Measurements from ENCODE around the gene AJAP1. TPM values are rescaled to one million over a fixed set of nuclear protein-coding genes. Genes with fewer than 3 reads are reported as not detected.

AJAP1 gene
- total and polyA plus RNA-seq, 9 donors = 1.2 to 20.8 (median 12.5) TPM

GRCh38 chr1:4613606-4614370 lies 40.6 kb upstream of the AJAP1 start:
- TF ChIP-seq POLR2A (IDR thresholded peaks at IDR 0.05) (no peak), EP300 (IDR thresholded peaks at IDR 0.05) (no peak), CTCF (IDR thresholded peaks at IDR 0.05) (no peak)
- Histone ChIP-seq H3K27me3 (no peaks in the 10 kb centered on the region), H3K4me1 (ENCODE audit: insufficient read depth) (no peaks in the 10 kb centered on the region), H3K9me3 (no peaks in the 10 kb centered on the region), H3K36me3 (no peaks in the 10 kb centered on the region), H3K27ac (no peak overlapping the region), H3K4me3 (no peak overlapping the region)
- no peak for DNase-seq
- 80 to 83% (median 80%) methylated on average over 26 of the region's 26 CpGs for WGBS, 3 donors
- intact Hi-C loops (cut with DNase I) = no loop called here

GRCh38 chr1:4614371-4615137 lies 39.9 kb upstream of the AJAP1 start:
- H3K27ac ChIP-seq = no peak overlapping the region
- no peaks in the 10 kb centered on the region for H3K4me1 ChIP-seq (ENCODE audit: insufficient read depth)
- WGBS, 3 donors = 63 to 67% (median 65%) methylated on average over 15 of the region's 15 CpGs
- intact Hi-C loops (cut with DNase I) = no loop called here
- no peaks in the 10 kb centered on the region for H3K9me3 ChIP-seq
- no peaks in the 10 kb centered on the region for H3K27me3 ChIP-seq
- no peak overlapping the region for H3K4me3 ChIP-seq
- no peak for TF ChIP-seq EP300 (IDR thresholded peaks at IDR 0.05)
- TF ChIP-seq POLR2A (IDR thresholded peaks at IDR 0.05) = no peak
- no peak for TF ChIP-seq CTCF (IDR thresholded peaks at IDR 0.05)
- DNase-seq = no peak
- H3K36me3 ChIP-seq = no peaks in the 10 kb centered on the region

- intact Hi-C loops (cut with DNase I) = no loop called here
- DNase-seq = no peak
- 70 to 76% (median 76%) methylated on average over 14 to 15 of the region's 15 CpGs for WGBS, 3 donors
- Histone ChIP-seq H3K36me3 (no peaks in the 10 kb centered on the region), H3K27ac (no peak overlapping the region), H3K27me3 (no peaks in the 10 kb centered on the region), H3K9me3 (no peaks in the 10 kb centered on the region), H3K4me3 (no peak overlapping the region), H3K4me1 (ENCODE audit: insufficient read depth) (no peaks in the 10 kb centered on the region)
- TF ChIP-seq CTCF (IDR thresholded peaks at IDR 0.05) (no peak), EP300 (IDR thresholded peaks at IDR 0.05) (no peak), POLR2A (IDR thresholded peaks at IDR 0.05) (no peak)
These were observed 39.3 kb upstream of the AJAP1 start for GRCh38 chr1:4615138-4615470.

GRCh38 chr1:4615501-4615900 lies 38.9 kb upstream of the AJAP1 start:
- WGBS, 3 donors = 65 to 84% (median 83%) methylated on average over 6 to 9 of the region's 9 CpGs
- DNase-seq = no peak
- H3K4me1 ChIP-seq (ENCODE audit: insufficient read depth) = no peaks in the 10 kb centered on the region
- intact Hi-C loops (cut with DNase I) = no loop called here
- H3K9me3 ChIP-seq = no peaks in the 10 kb centered on the region
- H3K4me3 ChIP-seq = no peak overlapping the region
- TF ChIP-seq CTCF (IDR thresholded peaks at IDR 0.05) (no peak), EP300 (IDR thresholded peaks at IDR 0.05) (no peak), POLR2A (IDR thresholded peaks at IDR 0.05) (no peak)
- no peaks in the 10 kb centered on the region for H3K36me3 ChIP-seq
- no peak overlapping the region for H3K27ac ChIP-seq
- no peaks in the 10 kb centered on the region for H3K27me3 ChIP-seq

Data from ovary (tissue), 9 donors.